ENCODE results near the gene SLC25A45. TPM values are rescaled to one million over a fixed set of nuclear protein-coding genes. Genes with fewer than 3 reads are reported as not detected.
A peak's percentile ranks its signal among the peaks of the same experiment; 100 is the strongest.

The SLC25A45 gene
- total and polyA plus RNA-seq, 2 experiments from 2014 or later: 0.10 to 0.74 TPM

GRCh38 chr11:65419772-65420481, 37.5 kb upstream of the SLC25A45 start:
- Histone ChIP-seq H4K20me1 (replicated peaks; ENCODE audit: insufficient read depth) (no peaks in the 10 kb centered on the region), H3K79me2 (replicated peaks; ENCODE audit: insufficient read depth) (peaks cover 19% of the 10 kb centered on the region), H3K4me3 (0 out of 2 replicates have a peak overlapping the region, but pooled peaks have one; percentile 20), H3F3A (replicated peaks; ENCODE audit: low read depth) (peaks cover 42% of the 10 kb centered on the region), H3K27me3 (ENCODE audit: insufficient read depth) (no peaks in the 10 kb centered on the region), H3K4me1 (ENCODE audit: insufficient read depth) (peaks cover 77% of the 10 kb centered on the region), H3K36me3 (ENCODE audit: insufficient read depth) (no peaks in the 10 kb centered on the region), H3K4me2 (peak overlapping the region; percentile 64), H2AFZ (no peak overlapping the region), H3K27ac (ENCODE audit: low read depth) (peak overlapping the region; percentile 93), H3K9me2 (ENCODE audit: insufficient read depth) (no peaks in the 10 kb centered on the region)
- Mint-ChIP-seq H3K36me3 (ENCODE audit: low read depth) (no peaks in the 10 kb centered on the region), H3K27ac (peak overlapping the region; percentile 100), H3K4me3 (peak overlapping the region; percentile 12; the same call in 2 of the 3 replicates), H3K9me3 (no peaks in the 10 kb centered on the region; the same call in 2 of the 3 replicates), H3K4me1 (peaks cover 79% of the 10 kb centered on the region), H3K27me3 (ENCODE audit: insufficient read depth, low read depth, poor library complexity) (peaks cover 41% of the 10 kb centered on the region)
- ATAC-seq (peak; percentile 10), DNase-seq (ENCODE audit: low spot score) (peak; percentile 79)
- TF ChIP-seq REST (IDR thresholded peaks at IDR 0.05; ENCODE audit: unreplicated experiment) (no peak), STAT1 (IDR thresholded peaks at IDR 0.05; ENCODE audit: unreplicated experiment) (no peak), CTCF (conservative IDR thresholded peaks at IDR 0.05; ENCODE audit: low read depth in 2 of 2) (no peak), JUNB (IDR thresholded peaks at IDR 0.05; ENCODE audit: unreplicated experiment) (no peak), ZNF462 (CRISPR knock-in tag; IDR thresholded peaks at IDR 0.05) (no peak), NANOG (IDR thresholded peaks at IDR 0.05; ENCODE audit: borderline replicate concordance) (no peak), CREB1 (CRISPR knock-in tag; IDR thresholded peaks at IDR 0.05; ENCODE audit: low read depth) (no peak)

Data from GM23338 (cell line).